GM12801 (cell line): ENCODE data around the gene FAM151B.

Source experiments
- CTCF ChIP-seq: IDR thresholded peaks from one replicate; pipeline ENCODE4 v1.5.1; 2011; ENCODE audit warnings: control low read depth; ENCODE audit not compliant: insufficient read length; ENCODE audit errors: extremely low read depth

FAM151B gene

GRCh38 chr5:80577707-80578106, 89.8 kb downstream of the FAM151B start:
- no peak for TF ChIP-seq CTCF

GRCh38 chr5:80579050-80579449, 91.2 kb downstream of the FAM151B start:
- TF ChIP-seq CTCF, result no peak

- no peak for TF ChIP-seq CTCF
Measured at GRCh38 chr5:80584770-80585169, 96.9 kb downstream of the FAM151B start.

- no peak for TF ChIP-seq CTCF
Measured at GRCh38 chr5:80588858-80589540, 101.1 kb downstream of the FAM151B start.

- no peak for TF ChIP-seq CTCF
Measured at GRCh38 chr5:80590766-80591165, 102.9 kb downstream of the FAM151B start.

GRCh38 chr5:80591352-80591751, 103.5 kb downstream of the FAM151B start:
- no peak for TF ChIP-seq CTCF

GRCh38 chr5:80592105-80592504, 104.2 kb downstream of the FAM151B start:
- no peak for TF ChIP-seq CTCF
